Hippocampal formation (tissue), 2 donors: ENCODE measurements around the gene EMP2.
A peak's percentile ranks its signal among the peaks of the same experiment; 100 is the strongest.
"Not testable (repeated sequence)": the region's sequence is repeated elsewhere in the genome, so short reads cannot be mapped to it uniquely, and the experiment has no call there.

ENCODE experiments used
- DNase-seq, 2 donors: peaks; one replicate each; lab custom pipeline; 2025; lab: John Stamatoyannopoulos, UW

Gene EMP2

DNA sequence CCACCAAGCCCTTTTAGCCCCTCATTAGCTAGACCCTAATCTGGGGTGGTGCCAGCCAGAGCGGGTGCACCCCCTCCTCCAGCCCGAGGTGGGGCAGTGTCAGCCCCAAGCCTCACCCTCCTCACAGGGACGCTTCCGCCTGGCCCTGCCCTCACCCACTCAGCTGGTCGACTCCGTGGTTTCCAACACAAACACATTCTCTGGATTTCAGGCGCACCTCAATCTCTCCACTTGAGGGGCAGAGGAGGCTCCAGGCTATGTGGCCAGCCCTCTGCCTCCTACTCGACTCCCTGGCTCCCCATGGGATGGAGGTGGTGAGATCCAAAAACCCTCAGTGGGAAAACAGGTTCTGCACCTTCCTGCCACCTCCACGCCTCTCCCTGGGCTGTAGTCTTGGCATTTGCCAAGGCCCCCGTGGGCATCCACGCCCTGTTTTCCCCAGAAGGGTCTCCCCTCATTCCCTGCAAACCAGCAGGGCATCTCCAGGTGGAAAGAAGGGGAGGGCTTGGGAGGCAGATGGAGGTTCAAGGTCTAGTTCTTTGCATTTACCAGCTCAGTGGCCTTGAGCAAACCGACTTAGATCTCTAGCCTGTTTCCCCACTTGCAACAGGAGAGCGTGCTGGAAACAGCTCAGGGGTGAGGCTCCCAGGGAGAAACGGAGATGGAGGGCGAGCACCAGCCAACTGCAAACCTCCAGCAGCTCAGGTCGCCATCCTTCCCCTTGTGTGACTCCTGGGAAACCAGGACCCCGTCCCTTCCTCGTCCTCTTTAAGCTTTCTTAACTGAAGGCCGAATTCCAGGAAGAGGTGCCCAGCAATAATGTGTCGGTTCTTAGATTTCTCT is 1.7 kb downstream of the EMP2 start:
- DNase-seq: no peak

DNA sequence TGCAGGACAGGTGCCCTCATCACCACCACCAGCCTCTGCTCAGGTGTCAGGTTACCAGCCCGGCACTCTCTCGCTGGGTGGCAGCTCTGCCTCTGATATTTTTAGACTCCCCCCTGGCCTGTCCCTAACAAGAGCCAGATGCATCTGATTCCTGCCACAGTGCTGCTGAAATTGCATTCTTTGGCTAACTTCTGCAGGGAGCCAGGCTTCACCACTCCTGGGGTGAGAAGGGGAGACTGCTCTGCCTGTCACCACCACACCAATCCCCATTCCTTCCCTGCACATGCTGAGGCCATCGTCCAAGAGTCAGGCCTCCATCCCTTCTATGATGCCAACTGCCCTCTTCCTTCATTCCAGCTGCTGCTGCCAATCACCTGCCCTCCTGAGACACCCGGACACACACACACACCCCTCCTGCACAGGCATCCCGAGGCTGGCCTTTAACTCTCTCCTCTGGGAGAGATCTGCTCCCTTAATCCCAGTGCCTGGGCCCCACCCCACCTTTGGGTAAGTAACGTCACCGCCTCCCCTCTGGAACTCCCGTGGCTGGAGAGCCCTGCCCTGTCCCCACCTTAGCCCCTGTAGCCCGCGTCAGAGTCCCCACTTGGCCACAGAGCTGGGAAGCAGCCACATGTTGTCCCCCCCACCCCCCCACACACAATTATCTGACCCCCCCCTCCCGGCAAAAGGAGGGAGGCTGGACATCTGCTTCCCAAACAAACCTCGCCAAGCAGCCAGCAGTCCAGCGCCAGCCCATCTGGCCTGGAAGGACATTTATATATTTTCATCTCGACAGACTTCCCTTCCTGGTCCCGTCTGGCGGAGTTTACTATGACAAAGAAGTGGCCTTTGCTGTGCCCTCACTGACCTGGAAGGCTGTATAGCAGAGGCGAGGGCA is 2.8 kb downstream of the EMP2 start:
- DNase-seq: no peak

GRCh38 chr16:10576390-10577304 is 3.8 kb downstream of the EMP2 start:
- no peak for DNase-seq

DNA sequence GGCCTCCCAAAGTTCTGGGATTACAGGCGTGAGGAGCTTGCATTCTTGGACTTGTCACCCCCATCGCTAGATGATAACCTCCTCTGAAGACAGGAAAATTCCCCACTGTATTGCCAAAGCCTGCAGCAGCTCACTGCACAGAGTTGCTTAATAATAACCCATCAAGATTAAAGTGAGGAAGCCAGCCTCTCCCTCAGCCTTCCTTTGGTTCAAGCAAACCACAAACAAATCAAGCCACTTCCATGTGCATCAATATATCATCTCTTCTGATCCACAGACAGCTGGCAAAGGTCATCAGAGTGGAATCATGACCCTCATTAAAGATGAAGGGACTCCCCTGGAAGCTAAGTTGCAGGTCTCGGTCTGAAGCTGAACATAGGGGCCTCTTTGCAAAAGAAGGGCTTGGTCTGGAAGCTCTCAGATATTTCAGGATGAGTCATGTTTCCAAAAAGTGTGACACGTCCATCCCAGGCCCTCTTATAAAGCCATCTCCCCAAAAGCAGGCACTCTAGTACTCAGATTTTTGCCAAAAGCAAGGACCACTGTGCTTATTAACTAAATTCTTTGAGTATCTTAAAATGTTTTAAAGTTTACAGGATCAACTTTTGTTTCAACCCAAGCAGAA is 4.8 kb downstream of the EMP2 start:
- DNase-seq: no peak

- no peak for DNase-seq
Measured at GRCh38 chr16:10572611-10573010, 7.8 kb downstream of the EMP2 start.

DNA sequence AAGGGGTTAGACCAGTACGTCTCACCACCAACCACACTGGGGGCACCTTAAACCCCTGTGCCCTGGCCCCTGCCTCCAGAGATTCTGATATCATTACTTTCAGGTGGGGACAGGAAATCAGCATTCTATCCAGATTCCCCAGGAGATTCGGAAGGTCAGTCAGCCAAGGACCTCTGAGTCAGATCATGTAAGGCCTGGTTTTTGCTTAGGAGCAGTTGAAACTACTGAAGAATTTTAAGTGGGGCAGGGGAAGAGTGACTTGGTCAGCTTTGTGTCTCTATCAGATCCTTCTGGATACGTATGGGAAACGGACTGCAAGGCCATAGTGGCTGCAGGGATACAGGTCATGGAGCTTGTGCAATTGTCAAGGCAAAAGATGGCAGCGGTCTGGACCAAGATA is 9.0 kb downstream of the EMP2 start:
- DNase-seq: no peak

GRCh38 chr16:10569621-10570020 is 10.8 kb downstream of the EMP2 start:
- no peak for DNase-seq

DNA sequence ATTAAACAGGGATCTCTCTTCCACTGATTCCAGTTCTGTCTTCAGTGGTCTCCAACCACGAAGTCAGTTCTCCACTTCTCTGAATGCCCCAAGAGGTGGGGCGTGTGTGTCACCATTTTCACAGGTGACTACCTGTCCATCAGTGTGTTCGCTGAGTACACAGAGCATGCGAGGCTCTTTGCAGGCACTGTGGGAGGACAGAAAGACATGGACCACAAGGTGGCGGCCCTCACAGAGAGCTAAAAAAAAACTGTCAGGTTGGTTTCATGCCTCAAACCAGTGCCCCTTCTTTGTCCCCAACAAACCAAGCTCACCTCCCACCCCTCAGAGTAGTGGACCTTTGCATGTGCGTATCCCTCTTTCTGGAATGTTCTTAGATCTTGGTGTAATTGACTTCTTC is 13.8 kb downstream of the EMP2 start:
- no peak for DNase-seq

DNA sequence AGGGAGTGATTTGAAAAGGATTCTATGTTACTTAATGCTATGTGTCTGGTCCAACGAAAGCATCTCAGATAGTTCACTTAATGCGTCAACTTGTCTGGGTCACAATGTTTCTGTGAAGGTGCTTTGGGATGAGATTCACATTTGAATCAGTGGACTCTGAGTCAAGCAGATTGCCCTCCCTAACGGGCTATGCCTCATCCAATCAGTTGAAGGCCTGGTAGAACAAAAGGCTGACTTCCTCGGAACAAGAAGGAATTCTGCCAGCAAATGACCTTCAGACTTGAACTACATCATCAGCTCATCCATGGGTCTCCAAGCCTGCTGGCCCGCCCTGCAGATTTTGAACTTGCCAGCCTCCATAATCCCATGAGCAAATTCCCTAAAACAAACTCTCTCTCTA is 15.2 kb downstream of the EMP2 start:
- DNase-seq: no peak

DNA sequence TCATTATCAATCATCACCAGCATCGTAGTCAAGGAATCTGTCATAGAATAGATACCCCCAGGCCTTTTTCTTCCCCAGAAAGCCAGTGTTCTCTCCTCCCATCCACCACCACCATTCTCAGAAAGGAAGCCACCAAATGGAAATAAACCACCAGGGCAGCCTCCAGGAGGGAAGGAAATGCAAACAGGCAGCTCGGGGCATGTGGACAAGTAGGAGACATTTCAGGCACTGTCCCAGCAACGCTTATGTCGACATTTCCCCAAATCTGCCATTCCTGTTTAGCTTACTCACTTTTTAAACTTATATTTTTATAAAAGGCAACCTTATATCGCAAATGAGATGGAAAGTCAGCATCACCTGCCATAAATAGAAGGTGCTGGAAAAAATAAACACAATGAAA is 15.8 kb downstream of the EMP2 start:
- no peak for DNase-seq

DNA sequence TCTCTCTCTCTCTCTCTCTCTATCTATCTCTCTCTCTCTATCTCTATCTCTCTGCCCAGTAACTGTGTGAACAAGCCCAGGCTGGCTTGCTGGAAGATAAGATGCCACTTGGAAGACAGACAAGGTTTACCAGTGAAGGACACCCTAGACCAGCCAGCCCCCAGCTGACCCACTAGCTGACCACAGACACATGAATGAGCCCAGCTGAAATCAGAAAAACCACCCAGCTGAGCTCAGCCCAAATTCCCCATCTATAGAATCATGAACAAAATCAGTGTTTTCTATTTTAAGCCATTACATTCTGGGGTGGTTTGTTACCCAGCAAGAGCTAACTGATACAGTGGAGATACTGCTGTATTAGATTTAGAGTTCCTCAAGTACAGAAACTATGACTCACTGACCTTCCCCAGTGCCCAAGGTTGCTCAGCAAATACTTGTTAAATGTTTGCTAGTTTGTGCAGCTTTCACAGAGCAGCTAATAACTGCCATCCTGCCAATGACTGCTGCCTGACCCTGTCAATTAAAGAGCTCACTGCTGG is 18.0 kb downstream of the EMP2 start:
- DNase-seq: no peak

- DNase-seq: no peak
Measured at GRCh38 chr16:10561425-10561824, 19.0 kb downstream of the EMP2 start.

GRCh38 chr16:10561001-10561400 is 19.4 kb downstream of the EMP2 start:
- DNase-seq: no peak

DNA sequence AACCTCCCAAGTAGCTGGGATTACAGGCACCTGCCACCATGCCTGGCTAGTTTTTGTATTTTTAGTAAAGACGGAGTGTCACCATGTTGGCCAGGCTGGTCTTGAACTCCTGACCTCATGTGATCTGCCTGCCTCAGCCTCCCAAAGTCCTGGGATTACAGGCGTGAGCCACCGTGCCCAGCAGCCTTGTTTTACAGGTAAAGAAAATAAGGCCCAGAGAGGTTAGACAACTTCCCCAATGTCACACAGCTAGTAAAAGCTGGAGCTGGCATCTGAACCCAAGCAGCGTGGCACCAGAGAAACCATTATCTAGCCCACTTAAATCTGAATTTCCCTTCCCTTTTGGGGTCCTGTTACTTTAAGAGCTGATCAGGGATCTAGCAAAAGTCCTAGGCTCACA is 20.6 kb downstream of the EMP2 start:
- DNase-seq: not testable (repeated sequence)

GRCh38 chr16:10558746-10559641 is 21.4 kb downstream of the EMP2 start:
- DNase-seq: peak in 1 of 2 donors; percentile 38

GRCh38 chr16:10558305-10558704 is 22.1 kb downstream of the EMP2 start:
- DNase-seq: no peak

GRCh38 chr16:10557750-10558149 is 22.6 kb downstream of the EMP2 start:
- no peak for DNase-seq

DNA sequence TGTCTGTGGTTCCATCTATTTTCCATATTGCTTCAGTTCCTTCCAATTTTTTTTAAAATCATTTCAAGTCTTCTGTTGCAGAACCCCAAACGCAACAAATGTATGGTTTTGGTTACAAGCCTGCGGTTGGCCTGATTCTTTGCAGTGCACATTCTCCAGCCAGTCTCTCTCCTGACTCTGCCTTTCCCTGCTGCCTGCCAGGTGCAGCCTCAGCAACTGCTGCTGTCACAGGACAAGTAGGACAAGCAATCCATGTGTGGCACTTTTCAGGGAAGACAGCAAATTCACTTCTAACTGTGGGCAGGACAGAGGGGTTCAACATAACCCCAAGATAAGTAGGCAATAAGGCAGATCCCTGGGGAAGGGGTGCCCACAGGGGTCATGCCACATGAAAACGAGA is 24.2 kb downstream of the EMP2 start:
- DNase-seq: no peak

- no peak for DNase-seq
Measured at GRCh38 chr16:10554569-10554968, 25.8 kb downstream of the EMP2 start.

GRCh38 chr16:10552998-10553491 is 27.4 kb downstream of the EMP2 start:
- DNase-seq: peak in 1 of 2 donors; percentile 12
